GM12878 (cell line): Measurements from ENCODE around the gene CALHM3. TPM values are rescaled to one million over a fixed set of nuclear protein-coding genes. Genes with fewer than 3 reads are reported as not detected.

Experiments used
- ATAC-seq: fragments of 200-7000 bp; cut with Tn5 transposase; 3 replicates; pipeline ENCODE4 v1.9.1; 2020; ENCODE audit warnings: mild to moderate bottlenecking, moderate library complexity
- BruUV-seq: library from RNA; stranded (reverse); fragments of 400-500 nt; replicated peaks from 2 replicates; lab custom pipeline; 2021; lab: Mats Ljungman, UMichigan
- CTCF ChIA-PET: fragments of 300-600 bp; sonication (Branson Sonifier 250); formaldehyde crosslinking; extraction: SDS; loops from one replicate; lab custom pipeline; 2021; ENCODE audit warnings: inconsistent platforms; lab: Yijun Ruan, JAX
- POLR2A ChIA-PET: fragments of 350-600 bp; formaldehyde crosslinking; extraction: SDS; loops from one replicate; lab custom pipeline; 2021; ENCODE audit warnings: inconsistent platforms; lab: Charles Lee
- RAD21 ChIA-PET: fragments of 300-600 bp; sonication (Branson Sonifier 250); formaldehyde crosslinking; loops from one replicate; lab custom pipeline; 2023; ENCODE audit warnings: antibody characterized with exemption; ENCODE audit not compliant: unreplicated experiment; lab: Charles Lee
- SMC1A ChIA-PET: fragments of 300-600 bp; sonication (Branson Sonifier 250); formaldehyde crosslinking; loops from one replicate; lab custom pipeline; 2023; ENCODE audit not compliant: unreplicated experiment, uncharacterized antibody; lab: Charles Lee
- DNase-seq: peaks from one replicate; pipeline ENCODE4 v3.0.0-alpha.2; 2011; ENCODE audit warnings: low read depth, low spot score
- FAIRE-seq: peaks from 3 replicates; lab custom pipeline; 2011; peaks lifted over from hg19 to GRCh38; lab: Jason Lieb, UNC
- H2AFZ ChIP-seq: 2 replicates; pipeline ENCODE4 v1.6.0; 2011; ENCODE audit warnings: low read depth, low read length, control low read depth; ENCODE audit not compliant: control insufficient read depth
- H3K27ac ChIP-seq: 2 replicates; pipeline ENCODE4 v1.5.1; 2011; ENCODE audit warnings: control low read depth; ENCODE audit not compliant: control insufficient read depth, insufficient read depth
- H3K27me3 ChIP-seq, 2 experiments: replicated peaks in 1 of 2; 2 replicates each; pipeline versions ENCODE4 v1.6.0 to v1.6.1; 2011; ENCODE audit warnings: low read length in 1 of 2; ENCODE audit not compliant: control insufficient read depth in 2 of 2, insufficient read depth in 2 of 2
- H3K36me3 ChIP-seq, 2 experiments: 2 replicates each; pipeline ENCODE4 v1.5.1; 2011; ENCODE audit warnings: low read length in 1 of 2; ENCODE audit not compliant: control insufficient read depth in 2 of 2, insufficient read depth in 2 of 2
- H3K4me1 ChIP-seq: 2 replicates; pipeline ENCODE4 v1.6.1; 2011; ENCODE audit warnings: mild to moderate bottlenecking, low read length, moderate library complexity, mixed read lengths; ENCODE audit not compliant: control insufficient read depth, insufficient read depth
- H3K4me2 ChIP-seq: 2 replicates; pipeline ENCODE4 v1.6.0; 2011; ENCODE audit warnings: control low read depth; ENCODE audit not compliant: control insufficient read depth, insufficient read depth
- H3K4me3 ChIP-seq: fragments of 200-600 bp; sonication (generic); 2 replicates; pipeline ENCODE4 v1.5.1; 2016
- H3K79me2 ChIP-seq: 2 replicates; pipeline ENCODE4 v1.6.0; 2011; ENCODE audit warnings: low read length; ENCODE audit not compliant: control insufficient read depth, insufficient read depth
- H3K9ac ChIP-seq: 2 replicates; pipeline ENCODE4 v1.8.0; 2011; ENCODE audit warnings: low read length, control low read depth, mixed read lengths; ENCODE audit not compliant: control insufficient read depth, insufficient read depth
- H3K9me3 ChIP-seq: replicated peaks from 3 replicates; pipeline ENCODE4 v1.5.1; 2011; ENCODE audit warnings: mild to moderate bottlenecking, low read length; ENCODE audit not compliant: control insufficient read depth, insufficient read depth
- H4K20me1 ChIP-seq: 2 replicates; pipeline ENCODE4 v1.6.0; 2011; ENCODE audit not compliant: control insufficient read depth, insufficient read depth
- ASH2L ChIP-seq: fragments of 300-600, 200-600 bp; sonication (generic); IDR thresholded peaks from 2 replicates; pipeline ENCODE4 v1.6.1; 2017; ENCODE audit warnings: low read depth, mild to moderate bottlenecking, borderline replicate concordance
- BCL11A ChIP-seq: IDR thresholded peaks from 2 replicates; pipeline ENCODE4 v1.6.1; 2011; ENCODE audit warnings: low read depth, low read length
- BRCA1 ChIP-seq: IDR thresholded peaks from 2 replicates; pipeline ENCODE4 v1.6.1; 2011; ENCODE audit warnings: low read depth, low read length, improper control_type of control experiment
- CBFB ChIP-seq: IDR thresholded peaks from 2 replicates; pipeline ENCODE4 v1.6.1; 2016; ENCODE audit warnings: antibody characterized with exemption, low read depth
- CHD1 ChIP-seq: IDR thresholded peaks from 2 replicates; pipeline ENCODE4 v1.6.1; 2012; ENCODE audit warnings: low read depth, low read length, improper control_type of control experiment
- EZH2 ChIP-seq: IDR thresholded peaks from 2 replicates; pipeline ENCODE4 v1.6.1; 2012; ENCODE audit warnings: low read depth, mild to moderate bottlenecking, control low read depth, inconsistent platforms, low read length, borderline replicate concordance; ENCODE audit not compliant: control insufficient read depth
- FOXM1 ChIP-seq: IDR thresholded peaks from 2 replicates; pipeline ENCODE4 v1.6.1; 2012; ENCODE audit warnings: low read depth, mild to moderate bottlenecking, inconsistent platforms, low read length, moderate library complexity
- KLF5 ChIP-seq: fragments of 450-650 bp; IDR thresholded peaks from 2 replicates; pipeline ENCODE4 v1.6.1; 2014; ENCODE audit warnings: mild to moderate bottlenecking; ENCODE audit not compliant: partially characterized antibody
- MXI1 ChIP-seq: fragments of 150-350 bp; IDR thresholded peaks from 2 replicates; pipeline ENCODE4 v1.6.1; 2011; ENCODE audit warnings: low read depth, mild to moderate bottlenecking, inconsistent platforms, low read length, improper control_type of control experiment
- POLR2A ChIP-seq: IDR thresholded peaks from 2 replicates; pipeline ENCODE4 v1.6.1; 2011; ENCODE audit warnings: low read depth, mild to moderate bottlenecking, low read length
- REST ChIP-seq: IDR thresholded peaks from 2 replicates; pipeline ENCODE4 v1.6.1; 2012; ENCODE audit warnings: mild to moderate bottlenecking, low read depth, low read length
- SMC3 ChIP-seq: IDR thresholded peaks from 2 replicates; pipeline ENCODE4 v1.6.1; 2011; ENCODE audit warnings: low read length, improper control_type of control experiment, borderline replicate concordance
- STAT3 ChIP-seq: IDR thresholded peaks from 2 replicates; pipeline ENCODE4 v1.6.1; 2011; ENCODE audit warnings: low read depth, low read length, improper control_type of control experiment
- ZNF384 ChIP-seq: IDR thresholded peaks from 2 replicates; pipeline ENCODE4 v1.6.1; 2012; ENCODE audit warnings: low read depth, mild to moderate bottlenecking, low read length, improper control_type of control experiment, borderline replicate concordance
- WGBS: methylation state at CpG from one replicate; pipeline ENCODE4 v1.1.6; 2016; ENCODE audit warnings: low lambda C conversion rate; ENCODE audit not compliant: insufficient replicate concordance, insufficient coverage; ENCODE audit errors: missing lambda C conversion rate; 5-methylcytosine and 5-hydroxymethylcytosine counted together
- in situ Hi-C: fragments of 300-500 bp; cut with MboI; formaldehyde crosslinking; loops from 9 replicates; pipeline ENCODE4 v1.14.3; 2018; ENCODE audit warnings: mixed read lengths
- intact Hi-C: fragments of 100-400 bp; cut with micrococcal nuclease; formaldehyde crosslinking; loops from one replicate; pipeline ENCODE4 v1.14.2; 2022; ENCODE audit not compliant: unreplicated experiment
- polyA plus RNA-seq, 11 experiments: library from polyadenylated mRNA; depleted of rRNA in 4 of 11; unstranded in 6 of 11; stranded (reverse) in 5 of 11; fragments of >200 nt; fragmentation: Nextera tagmentation in 4 of 11; fragmentation: Illumina TruSeq in 1 of 11; extraction: Ambion mirVana in 4 of 11; extraction: Trizol in 1 of 11; gene quantifications; 1 replicate in 1 of 11; 2 replicates in 10 of 11; pipeline versions ENCODE4 v1.2.1 to v1.2.3, GENCODE V29; 2011 to 2016; ENCODE audit warnings: inconsistent platforms in 2 of 11, missing spikeins in 2 of 11, low read depth in 1 of 11
- total RNA-seq, 4 experiments: library from RNA; depleted of rRNA in 3 of 4; stranded (reverse); fragments of >200 nt in 3 of 4; fragmentation: Illumina TruSeq in 1 of 4; extraction: Trizol in 1 of 4; gene quantifications; 2 replicates each; pipeline versions ENCODE4 v1.2.1 to v1.2.3, GENCODE V29; 2013 to 2021

Gene CALHM3
- total and polyA plus RNA-seq, 10 of the 15 experiments (the other 5 are each of a cell fraction or from before 2014, with no cell fraction given), result 0.03 to 0.42 (median 0.11) TPM; not detected in 5

GRCh38 chr10:103439776-103440175, 39.3 kb downstream of the CALHM3 start:
- no peak for TF ChIP-seq MXI1
- TF ChIP-seq CBFB, result no peak
- no peak for TF ChIP-seq ZNF384
- no peak for TF ChIP-seq SMC3
- no peak for TF ChIP-seq CHD1
- no peak for TF ChIP-seq STAT3
- TF ChIP-seq BCL11A, result no peak
- TF ChIP-seq KLF5, result no peak
- Histone ChIP-seq H3K27ac (no peak overlapping the region), H2AFZ (no peak overlapping the region), H3K4me2 (no peak overlapping the region), H3K79me2 (no peaks in the 10 kb centered on the region), H3K27me3 (no peaks in the 10 kb centered on the region), H4K20me1 (no peaks in the 10 kb centered on the region), H3K9ac (no peak overlapping the region), H3K9me3 (no peaks in the 10 kb centered on the region), H3K4me1 (no peaks in the 10 kb centered on the region), H3K36me3 (peaks cover 37 to 49% of the 10 kb centered on the region in 2 experiments), H3K4me3 (no peak overlapping the region)
- no peak for ATAC-seq
- no peak for DNase-seq
- ChIA-PET CTCF (interaction anchor here (17.8 kb wide), 1 partner anchor 38 kb away, joined by 163 read pairs; the partner anchor contains the start of gene CALHM3), SMC1A (interaction anchor here (1.8 kb wide), 1 partner anchor 46 kb away, joined by 5 read pairs; no protein-coding TSS in a partner anchor), RAD21 (interaction anchor here (0.6 kb wide), 1 partner anchor 44 kb away, joined by 4 read pairs; no protein-coding TSS in a partner anchor), POLR2A (no interaction called here)
- FAIRE-seq, result no peak
- intact Hi-C loops, result no loop called here
- in situ Hi-C loops, result no loop called here
- no TSS peak for BruUV-seq
- WGBS, result 100% methylated on average over 4 of the region's 4 CpGs

- Histone ChIP-seq H3K9me3 (no peaks in the 10 kb centered on the region), H2AFZ (no peak overlapping the region), H3K9ac (no peak overlapping the region), H3K79me2 (no peaks in the 10 kb centered on the region), H3K36me3 (peaks cover 29 to 52% of the 10 kb centered on the region in 2 experiments), H3K27me3 (no peaks in the 10 kb centered on the region), H3K4me3 (no peak overlapping the region), H3K4me2 (no peak overlapping the region), H3K27ac (no peak overlapping the region), H4K20me1 (no peaks in the 10 kb centered on the region), H3K4me1 (no peaks in the 10 kb centered on the region)
- intact Hi-C loops (no loop called here), in situ Hi-C loops (no loop called here)
- FAIRE-seq, result no peak
- ChIA-PET CTCF (interaction anchor here (0.8 to 1.6 kb wide), 4 partner anchors 16 to 189 kb away, joined by 3 to 5 read pairs (median 3); no protein-coding TSS in a partner anchor), RAD21 (interaction anchor here (1.5 kb wide), 1 partner anchor 42 kb away, joined by 4 read pairs; no protein-coding TSS in a partner anchor), POLR2A (no interaction called here), SMC1A (interaction anchor here (1.1 to 2.2 kb wide), 3 partner anchors 16 to 44 kb away, joined by 4 to 7 read pairs (median 5); no protein-coding TSS in a partner anchor)
- no peak for DNase-seq
- BruUV-seq, result no TSS peak
- 73% methylated on average over 2 of the region's 2 CpGs for WGBS
- ATAC-seq, result no peak
- TF ChIP-seq EZH2 (no peak), MXI1 (no peak), BRCA1 (no peak), FOXM1 (no peak), REST (no peak), ASH2L (no peak), POLR2A (no peak)
Observed at GRCh38 chr10:103433858-103434257, 45.2 kb downstream of the CALHM3 start.
